Tibial nerve (tissue), 4 donors: Measurements from ENCODE around the gene GON4L.

Source experiments
- CTCF ChIP-seq, 5 experiments: fragments of 200-600 bp in 3 of 5; fragments of 450-650 bp in 2 of 5; sonication (generic) in 3 of 5; IDR thresholded peaks; one replicate each; pipeline ENCODE4 v1.5.1; 2016 to 2019; ENCODE audit warnings: antibody characterized with exemption in 5 of 5, mild to moderate bottlenecking in 3 of 5, moderate library complexity in 2 of 5
- EP300 ChIP-seq, 2 donors: sonication (generic); formaldehyde crosslinking; IDR thresholded peaks; one replicate each; pipeline ENCODE4 v1.6.1; 2017; ENCODE audit warnings: antibody characterized with exemption in 2 of 2, mild to moderate bottlenecking in 1 of 2

- TF ChIP-seq EP300 (IDR thresholded peaks at IDR 0.05) (no peak), CTCF (IDR thresholded peaks at IDR 0.05) (no peak)
Observed at GRCh38 chr1:155773221-155773620, 83.8 kb downstream of the GON4L start.
